PC-3 (cell line): ENCODE results near the gene RIMS4. TPM values are rescaled to one million over a fixed set of nuclear protein-coding genes. Genes with fewer than 3 reads are reported as not detected.

Experiments used
- ATAC-seq: fragments of 200-7000 bp; cut with Tn5 transposase; 2 replicates; pipeline ENCODE4 v1.9.1; 2020; ENCODE audit warnings: mild to moderate bottlenecking, moderate library complexity
- BruUV-seq: library from RNA; stranded (reverse); fragments of 400-500 nt; replicated peaks from 2 replicates; lab custom pipeline; 2021; lab: Mats Ljungman, UMichigan
- CTCF ChIA-PET: fragments of 300-600 bp; sonication (Branson Sonifier 250); formaldehyde crosslinking; loops from one replicate; lab custom pipeline; 2022; ENCODE audit warnings: antibody characterized with exemption; lab: Charles Lee
- POLR2A ChIA-PET: fragments of 300-600 bp; sonication (Branson Sonifier 250); formaldehyde crosslinking; loops from one replicate; lab custom pipeline; 2022; ENCODE audit warnings: antibody characterized with exemption; ENCODE audit not compliant: unreplicated experiment; lab: Charles Lee
- DNase-seq: peaks from one replicate; pipeline ENCODE4 v3.0.0-alpha.2; 2015
- H2AFZ ChIP-seq: fragments of 300-600 bp; sonication (generic); 2 replicates; pipeline ENCODE4 v1.6.0; 2016; ENCODE audit warnings: antibody characterized with exemption, low read length
- H3F3A ChIP-seq: fragments of 300-600 bp; sonication (generic); one replicate; pipeline ENCODE4 v1.6.0; 2017; ENCODE audit warnings: antibody characterized with exemption, low read length, control low read depth, mild to moderate bottlenecking; ENCODE audit not compliant: unreplicated experiment
- H3K27ac ChIP-seq: fragments of 300-600 bp; sonication (generic); 2 replicates; pipeline ENCODE4 v1.5.1; 2016; ENCODE audit warnings: mild to moderate bottlenecking, low read length
- H3K27me3 ChIP-seq: fragments of 300-600 bp; sonication (generic); 2 replicates; pipeline ENCODE4 v1.6.1; 2016; ENCODE audit warnings: low read length, mixed read lengths
- H3K36me3 ChIP-seq: fragments of 300-600 bp; sonication (generic); 2 replicates; pipeline ENCODE4 v1.6.1; 2016; ENCODE audit warnings: low read depth, mixed run types, low read length, mixed read lengths
- H3K4me1 ChIP-seq: fragments of 300-600 bp; sonication (generic); 2 replicates; pipeline ENCODE4 v1.5.1; 2016; ENCODE audit warnings: low read length; ENCODE audit not compliant: insufficient read depth
- H3K4me2 ChIP-seq: fragments of 300-600 bp; sonication (generic); 2 replicates; pipeline ENCODE4 v1.6.0; 2016; ENCODE audit warnings: low read length
- H3K4me3 ChIP-seq: fragments of 300-600 bp; sonication (generic); 2 replicates; pipeline ENCODE4 v1.5.1; 2016; ENCODE audit warnings: mild to moderate bottlenecking, low read length, mixed read lengths
- H3K79me2 ChIP-seq: fragments of 300-600 bp; sonication (generic); 2 replicates; pipeline ENCODE4 v1.6.1; 2017; ENCODE audit warnings: low read length, mixed read lengths
- H3K9ac ChIP-seq: fragments of 300-600 bp; sonication (generic); 2 replicates; pipeline ENCODE4 v1.6.0; 2016; ENCODE audit warnings: mild to moderate bottlenecking, low read length
- H3K9me2 ChIP-seq: fragments of 300-600 bp; sonication (generic); replicated peaks from 2 replicates; pipeline ENCODE4 v1.6.1; 2016; ENCODE audit warnings: mixed run types, low read length, mixed read lengths
- H3K9me3 ChIP-seq: fragments of 300-600 bp; sonication (generic); 2 replicates; pipeline ENCODE4 v1.6.1; 2016; ENCODE audit warnings: low read length, mixed read lengths
- H4K20me1 ChIP-seq: fragments of 300-600 bp; sonication (generic); 2 replicates; pipeline ENCODE4 v1.6.1; 2016; ENCODE audit warnings: low read length, mixed read lengths
- CTCF ChIP-seq: fragments of 300-600 bp; sonication (generic); conservative IDR thresholded peaks from 2 replicates; pipeline ENCODE4 v1.5.1; 2017; ENCODE audit warnings: antibody characterized with exemption, low read depth, mild to moderate bottlenecking, low read length
- EZH2 ChIP-seq: fragments of 300-600 bp; sonication (generic); IDR thresholded peaks from one replicate; pipeline ENCODE4 v1.6.1; 2017; ENCODE audit warnings: antibody characterized with exemption, mild to moderate bottlenecking, low read length; ENCODE audit not compliant: unreplicated experiment
- EZH2phosphoT487 ChIP-seq: fragments of 300-600 bp; sonication (generic); IDR thresholded peaks from 2 replicates; pipeline ENCODE4 v1.6.1; 2018; ENCODE audit warnings: mild to moderate bottlenecking, antibody characterized with exemption, low read length, borderline replicate concordance
- intact Hi-C: fragments of 100-400 bp; cut with micrococcal nuclease; formaldehyde crosslinking; loops from 2 replicates; pipeline ENCODE4 v1.9.0; 2023
- total RNA-seq: library from RNA; depleted of rRNA; stranded (reverse); fragments of >200 nt; gene quantifications from 2 replicates; pipeline ENCODE4 v1.2.3, GENCODE V29; 2014

RIMS4 gene
- total RNA-seq, 1 experiment from 2014 or later = 0.04 TPM

- H3K27ac ChIP-seq = peak overlapping the region; percentile 51
- no peaks in the 10 kb centered on the region for H3K79me2 ChIP-seq
- no peaks in the 10 kb centered on the region for H3K9me2 ChIP-seq
- peak overlapping the region; percentile 17; the same call in 1 of the 2 replicates for H3K4me3 ChIP-seq
- H3F3A ChIP-seq = no peaks in the 10 kb centered on the region
- ChIA-PET POLR2A (interaction anchor here (0.6 kb wide), 1 partner anchor 138 kb away, joined by 5 read pairs; no protein-coding TSS in a partner anchor), CTCF (interaction anchor here (0.6 to 1.8 kb wide), 7 partner anchors 14 to 186 kb away, joined by 3 to 13 read pairs (median 3); partner anchors contain the start of gene PABPC1L)
- H2AFZ ChIP-seq = peak overlapping the region; percentile 52
- no peaks in the 10 kb centered on the region for H3K9me3 ChIP-seq
- no peak overlapping the region for H3K9ac ChIP-seq
- TF ChIP-seq EZH2 = no peak
- no peak for TF ChIP-seq EZH2phosphoT487
- TF ChIP-seq CTCF = peak; percentile 92
- H3K4me2 ChIP-seq = peak overlapping the region; percentile 92
- no peaks in the 10 kb centered on the region for H3K36me3 ChIP-seq
- no TSS peak for BruUV-seq
- DNase-seq (peak; percentile 97), ATAC-seq (peak; percentile 62)
- H4K20me1 ChIP-seq = 0 out of 2 replicates have a peak, but pooled peaks cover 3% of the 10 kb centered on the region
- peaks cover 3% of the 10 kb centered on the region; the same call in 1 of the 2 replicates for H3K27me3 ChIP-seq
- intact Hi-C loops = loop anchor here (1.0 kb wide), 1 partner anchor 120 kb away; no protein-coding TSS in a partner anchor
- H3K4me1 ChIP-seq = peaks cover 26% of the 10 kb centered on the region
Measured at GRCh38 chr20:44747166-44748004, 63.0 kb downstream of the RIMS4 start.

GRCh38 chr20:44746367-44747165 lies 63.8 kb downstream of the RIMS4 start:
- ChIA-PET CTCF (interaction anchor here (0.6 to 1.8 kb wide), 4 partner anchors 13 to 185 kb away, joined by 3 to 13 read pairs (median 4); no protein-coding TSS in a partner anchor), POLR2A (interaction anchor here (0.6 kb wide), 2 partner anchors 139 to 142 kb away, joined by 3 to 5 read pairs; no protein-coding TSS in a partner anchor)
- Histone ChIP-seq H3K79me2 (no peaks in the 10 kb centered on the region), H3K4me3 (peak overlapping the region; percentile 70), H3K27ac (no peak overlapping the region), H2AFZ (peak overlapping the region; percentile 93), H3K4me2 (peak overlapping the region; percentile 92), H3K9ac (peak overlapping the region; percentile 47), H3K27me3 (peaks cover 3% of the 10 kb centered on the region; the same call in 1 of the 2 replicates), H3K9me2 (no peaks in the 10 kb centered on the region), H4K20me1 (0 out of 2 replicates have a peak, but pooled peaks cover 3% of the 10 kb centered on the region), H3F3A (no peaks in the 10 kb centered on the region), H3K9me3 (no peaks in the 10 kb centered on the region), H3K36me3 (no peaks in the 10 kb centered on the region), H3K4me1 (peaks cover 26% of the 10 kb centered on the region)
- DNase-seq (no peak), ATAC-seq (no peak)
- TF ChIP-seq EZH2 = no peak
- TF ChIP-seq EZH2phosphoT487 = no peak
- no peak for TF ChIP-seq CTCF
- intact Hi-C loops = loop anchor here (1.0 kb wide), 1 partner anchor 121 kb away; no protein-coding TSS in a partner anchor
- BruUV-seq = TSS peak; percentile 51
